ENCODE measurements around the gene SPATA2L. TPM values are rescaled to one million over a fixed set of nuclear protein-coding genes. Genes with fewer than 3 reads are reported as not detected.

SPATA2L gene
- total RNA-seq, 1 donor from 2014 or later = 18.6 TPM

GRCh38 chr16:89689142-89689541 is 12.4 kb downstream of the SPATA2L start:
- H3K27ac Mint-ChIP-seq (ENCODE audit: unreplicated experiment) = no peak overlapping the region

DNA sequence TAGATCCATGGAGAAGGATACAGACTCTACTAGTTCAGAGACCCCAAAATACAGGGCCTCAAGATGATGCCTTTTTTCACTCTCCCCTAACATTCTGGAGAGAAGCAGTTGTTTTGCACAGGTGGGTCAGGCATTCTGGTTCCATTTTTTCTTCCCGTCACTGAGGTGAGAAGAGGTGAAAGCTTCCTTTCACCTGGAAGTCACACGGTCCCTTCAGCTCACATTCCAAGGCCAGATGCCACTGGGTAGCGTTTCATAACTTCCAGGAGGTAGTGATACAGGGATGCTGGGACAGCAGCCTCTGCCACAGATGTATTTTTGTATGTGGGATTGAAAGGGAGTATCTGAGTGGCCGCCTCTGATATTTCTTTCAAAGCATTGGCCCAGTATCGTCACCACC is 13.1 kb downstream of the SPATA2L start:
- H3K27me3 Mint-ChIP-seq (ENCODE audit: unreplicated experiment) = peaks cover 9% of the 10 kb centered on the region
- DNase-seq = no peak
- H3K4me1 Mint-ChIP-seq (ENCODE audit: low read depth, unreplicated experiment) = peaks cover 5% of the 10 kb centered on the region
- H3K4me3 Mint-ChIP-seq (ENCODE audit: unreplicated experiment) = peak overlapping the region; percentile 34
- no peak overlapping the region for H3K27ac Mint-ChIP-seq (ENCODE audit: unreplicated experiment)
- peaks cover 6% of the 10 kb centered on the region for H3K36me3 Mint-ChIP-seq (ENCODE audit: unreplicated experiment)
- no peak for TF ChIP-seq CTCF (IDR thresholded peaks at IDR 0.05; ENCODE audit: partially characterized antibody, unreplicated experiment)
- peaks cover 11% of the 10 kb centered on the region for H3K9me3 Mint-ChIP-seq (ENCODE audit: unreplicated experiment)

More at GRCh38 chr16:89689142-89689541, 12.4 kb downstream of the SPATA2L start:
- no peak for TF ChIP-seq CTCF (IDR thresholded peaks at IDR 0.05; ENCODE audit: partially characterized antibody, unreplicated experiment)
- Mint-ChIP-seq H3K4me3 (ENCODE audit: unreplicated experiment) (no peak overlapping the region), H3K4me1 (ENCODE audit: low read depth, unreplicated experiment) (peaks cover 5% of the 10 kb centered on the region), H3K36me3 (ENCODE audit: unreplicated experiment) (peaks cover 6% of the 10 kb centered on the region), H3K27me3 (ENCODE audit: unreplicated experiment) (peaks cover 12% of the 10 kb centered on the region), H3K9me3 (ENCODE audit: unreplicated experiment) (peaks cover 11% of the 10 kb centered on the region)
- DNase-seq = no peak

- peak overlapping the region; percentile 55 for H3K27ac Mint-ChIP-seq (ENCODE audit: unreplicated experiment)
- peaks cover 8% of the 10 kb centered on the region for H3K27me3 Mint-ChIP-seq (ENCODE audit: unreplicated experiment)
- H3K36me3 Mint-ChIP-seq (ENCODE audit: unreplicated experiment) = peaks cover 6% of the 10 kb centered on the region
- H3K9me3 Mint-ChIP-seq (ENCODE audit: unreplicated experiment) = peaks cover 9% of the 10 kb centered on the region
- peaks cover 5% of the 10 kb centered on the region for H3K4me1 Mint-ChIP-seq (ENCODE audit: low read depth, unreplicated experiment)
- DNase-seq = no peak
- H3K4me3 Mint-ChIP-seq (ENCODE audit: unreplicated experiment) = peak overlapping the region; percentile 88
- TF ChIP-seq CTCF (IDR thresholded peaks at IDR 0.05; ENCODE audit: partially characterized antibody, unreplicated experiment) = no peak
Measured at GRCh38 chr16:89687092-89687940, 14.2 kb downstream of the SPATA2L start.

- peak; percentile 95 for DNase-seq
- Mint-ChIP-seq H3K4me1 (ENCODE audit: low read depth, unreplicated experiment) (peaks cover 5% of the 10 kb centered on the region), H3K4me3 (ENCODE audit: unreplicated experiment) (peak within 1 kb of the TSS; percentile 89), H3K9me3 (ENCODE audit: unreplicated experiment) (peaks cover 9% of the 10 kb centered on the region), H3K27ac (ENCODE audit: unreplicated experiment) (peak within 1 kb of the TSS; percentile 55), H3K27me3 (ENCODE audit: unreplicated experiment) (peaks cover 8% of the 10 kb centered on the region), H3K36me3 (ENCODE audit: unreplicated experiment) (peaks cover 11% of the 10 kb centered on the region)
- no peak for TF ChIP-seq CTCF (IDR thresholded peaks at IDR 0.05; ENCODE audit: partially characterized antibody, unreplicated experiment)
Measured at GRCh38 chr16:89686520-89687091, 14.9 kb downstream of the SPATA2L start, which contains the start of gene CDK10. CDK10 (plus strand) TSS chr16:89686689; CDS start chr16:89686711, 22 bp downstream.

- Mint-ChIP-seq H3K27ac (ENCODE audit: unreplicated experiment) (no peak overlapping the region), H3K9me3 (ENCODE audit: unreplicated experiment) (peaks cover 9% of the 10 kb centered on the region)
Measured at GRCh38 chr16:89685916-89686315, 15.6 kb downstream of the SPATA2L start.

More at GRCh38 chr16:89685916-89686315, 15.6 kb downstream of the SPATA2L start:
- no peak for TF ChIP-seq CTCF (IDR thresholded peaks at IDR 0.05; ENCODE audit: partially characterized antibody, unreplicated experiment)
- H3K4me1 Mint-ChIP-seq (ENCODE audit: low read depth, unreplicated experiment) = peaks cover 5% of the 10 kb centered on the region
- peaks cover 8% of the 10 kb centered on the region for H3K27me3 Mint-ChIP-seq (ENCODE audit: unreplicated experiment)
- peaks cover 11% of the 10 kb centered on the region for H3K36me3 Mint-ChIP-seq (ENCODE audit: unreplicated experiment)
- no peak for DNase-seq
- H3K4me3 Mint-ChIP-seq (ENCODE audit: unreplicated experiment) = peak overlapping the region; percentile 52

Measured in glutamatergic neuron (in vitro differentiated cells).